HPDE6-E6E7 (cell line): ENCODE data around the gene TCF7.

Source experiments
- DNase-seq: peaks from one replicate; pipeline ENCODE4 v3.0.0; 2011; ENCODE audit warnings: missing footprints; ENCODE audit errors: extremely low spot score

The TCF7 gene

DNA sequence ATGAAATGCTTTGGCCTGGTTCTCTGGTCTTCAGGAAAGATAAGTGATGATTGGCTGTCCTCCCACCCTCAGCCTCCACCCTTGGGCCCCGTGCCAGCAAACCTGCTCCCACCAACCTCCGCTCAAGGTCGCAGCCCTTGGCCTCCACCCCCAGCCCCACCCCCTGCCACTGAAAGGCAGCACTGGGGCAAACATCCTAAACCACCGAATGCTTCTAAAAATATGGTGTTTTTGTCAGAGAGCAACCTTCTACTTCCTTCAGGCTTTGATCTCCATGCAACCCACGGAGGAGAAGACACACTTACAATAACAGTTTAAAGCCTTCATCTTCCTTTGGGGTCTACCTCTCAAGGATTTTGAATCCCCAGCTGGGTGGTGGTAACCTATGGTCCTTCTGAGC is 24.0 kb upstream of the TCF7 start:
- DNase-seq: no peak

DNA sequence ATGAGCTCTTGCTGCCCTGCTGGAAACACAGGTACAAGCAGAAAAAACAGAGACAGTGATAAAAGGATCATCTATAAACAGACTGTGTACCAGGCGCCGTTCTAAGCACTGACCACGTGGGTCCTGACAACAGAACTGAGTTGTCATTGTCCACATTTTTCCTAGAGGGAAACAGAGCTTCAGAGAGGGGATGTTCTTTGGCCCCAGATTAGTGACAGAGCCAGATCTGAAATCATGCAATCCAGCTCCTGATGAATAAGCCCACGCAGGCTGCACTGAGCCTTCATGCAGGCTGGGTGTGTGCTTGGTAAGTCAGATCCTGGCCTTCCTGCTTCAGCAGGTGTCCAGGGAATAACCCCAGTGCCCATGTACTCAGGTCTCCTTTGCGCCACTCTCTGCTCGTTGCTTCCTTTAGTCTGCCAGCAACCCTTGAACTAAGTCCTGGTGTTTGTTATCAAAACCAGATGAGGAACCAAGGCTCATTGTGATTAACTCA is 22.8 kb upstream of the TCF7 start:
- no peak for DNase-seq

DNA sequence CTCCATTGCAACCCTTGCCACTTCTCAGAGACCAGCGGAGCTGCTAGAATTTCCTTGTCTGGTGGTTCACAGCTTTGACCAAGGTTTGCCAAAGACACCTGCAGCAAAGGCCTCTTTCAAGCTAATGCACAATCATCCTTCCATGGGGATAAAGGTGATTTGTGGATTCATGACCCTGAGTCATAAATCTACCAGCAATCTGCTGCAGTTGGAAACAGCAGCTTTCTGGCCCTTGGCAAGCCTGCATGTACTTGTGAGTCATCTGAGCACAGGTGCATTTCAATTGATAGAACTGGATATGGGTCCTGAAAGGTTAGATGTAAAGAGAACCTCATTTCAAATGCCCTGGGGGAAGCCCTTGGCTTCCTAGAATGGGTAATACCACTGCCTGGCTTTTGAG is 21.6 kb upstream of the TCF7 start:
- DNase-seq: peak; percentile 74

DNA sequence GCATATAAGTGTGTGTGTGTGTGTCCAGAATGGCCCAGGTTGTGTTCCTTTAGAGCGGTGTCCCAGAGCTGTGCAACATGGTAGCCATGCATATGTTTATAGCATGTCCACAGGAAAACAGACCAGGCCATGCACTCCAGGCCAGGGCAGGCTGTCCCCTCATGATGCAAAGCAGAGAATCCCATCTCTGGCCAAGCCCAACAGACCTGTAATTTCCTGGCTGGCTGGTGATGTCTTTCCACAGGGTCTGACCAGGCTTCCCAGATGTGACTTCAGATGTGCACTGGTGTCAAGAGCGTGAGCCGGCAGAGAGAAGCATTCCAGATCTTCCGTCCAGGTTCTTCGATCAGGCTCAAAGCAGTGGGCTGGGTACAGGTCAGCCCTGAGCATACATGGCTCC is 21.1 kb upstream of the TCF7 start:
- DNase-seq: no peak

DNA sequence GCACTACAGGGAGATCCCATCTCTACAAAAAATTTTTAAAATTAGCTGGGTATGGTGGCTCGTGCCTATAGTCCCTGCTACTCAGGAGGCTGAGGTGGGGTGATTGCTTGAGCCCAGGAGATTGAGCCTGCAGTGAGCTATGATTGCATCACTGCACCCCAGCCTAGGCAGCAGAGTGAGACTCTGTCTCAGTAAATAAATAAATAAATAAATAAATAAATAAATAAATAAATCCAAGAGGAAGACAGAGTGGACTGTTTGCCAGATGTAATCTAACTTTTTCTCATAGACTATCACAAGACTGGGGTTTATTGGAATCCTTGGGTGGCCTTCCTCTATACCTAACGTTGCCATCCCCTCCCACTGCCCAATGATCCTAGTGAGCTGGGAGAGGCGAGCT is 19.2 kb upstream of the TCF7 start:
- DNase-seq: no peak

DNA sequence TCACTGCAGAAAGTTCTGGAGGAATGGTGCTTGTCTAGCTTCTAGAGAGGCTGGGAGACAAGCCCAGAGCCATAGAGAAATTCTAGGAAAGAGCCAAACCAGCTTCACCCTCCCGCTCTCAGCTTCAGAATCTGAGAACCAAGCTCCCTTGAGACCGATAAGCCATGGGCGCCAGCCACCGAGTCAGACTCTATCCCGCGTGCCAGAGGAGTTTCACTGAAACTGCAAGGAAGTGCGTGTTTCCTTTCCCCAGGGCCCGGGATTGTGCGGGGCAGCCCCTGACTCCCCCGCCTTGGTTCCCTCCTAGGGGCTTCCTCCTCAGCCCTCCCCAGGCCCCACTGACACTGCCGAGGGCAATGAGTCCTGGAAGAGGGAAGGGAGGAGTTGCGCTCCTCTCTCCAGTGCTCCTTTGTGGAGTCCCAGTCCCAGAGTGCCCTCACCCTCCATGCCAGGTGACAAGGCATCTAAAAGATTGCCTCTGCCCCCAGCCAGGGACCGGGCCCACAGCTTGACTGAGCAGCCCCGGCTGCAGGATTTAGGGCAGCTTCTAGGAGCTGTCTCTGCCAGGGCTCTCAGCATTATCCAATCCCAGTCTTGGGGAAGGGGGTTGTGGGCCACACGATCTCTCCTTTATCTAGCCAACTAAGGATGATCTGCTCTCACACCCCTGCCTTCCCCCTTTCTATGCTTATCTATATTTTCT is 18.4 kb upstream of the TCF7 start:
- DNase-seq: no peak

DNA sequence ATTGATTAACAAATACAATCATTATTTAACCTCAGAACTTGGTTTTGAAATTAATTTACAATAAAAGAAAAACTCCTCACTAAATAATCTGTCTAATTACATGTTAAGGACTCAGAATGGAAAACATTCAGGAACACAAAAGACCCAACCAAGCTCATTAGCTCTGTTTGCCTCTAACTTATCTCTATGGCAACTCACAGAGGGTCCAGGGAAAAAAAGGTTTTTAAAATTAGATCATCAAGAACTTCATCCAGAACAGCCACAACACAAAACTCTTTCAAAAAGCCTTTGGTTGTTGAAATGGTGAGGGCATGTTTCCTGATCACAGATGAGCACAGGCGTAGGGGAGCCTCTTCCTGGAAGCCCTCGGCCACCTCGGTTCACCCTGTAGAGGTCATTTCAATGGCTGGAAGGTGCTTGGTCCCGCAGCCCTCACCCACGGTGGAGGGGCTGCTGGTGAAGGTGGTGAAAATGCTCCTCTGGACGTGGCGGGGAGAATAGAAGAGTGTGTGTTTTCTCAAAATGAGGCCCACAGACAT is 17.2 kb upstream of the TCF7 start:
- no peak for DNase-seq

DNA sequence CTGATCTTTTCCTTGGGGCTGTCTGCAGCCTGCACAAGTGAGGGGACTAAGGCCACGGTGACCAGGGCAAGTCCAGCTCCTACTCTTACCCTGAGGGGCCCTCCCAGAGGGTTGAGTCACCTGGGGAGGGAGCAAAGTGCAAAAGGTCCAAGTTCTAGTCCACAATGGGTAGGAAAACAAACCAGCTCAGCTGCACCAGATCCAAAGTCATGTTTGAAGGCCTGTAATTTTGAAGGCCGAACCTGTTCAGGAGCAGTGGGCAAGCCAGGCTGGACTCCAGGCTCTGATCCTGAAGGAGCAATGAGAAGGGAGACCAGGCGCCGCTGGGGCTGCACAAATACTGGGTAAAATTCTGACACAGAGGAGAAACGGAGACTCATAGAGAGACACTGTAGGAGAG is 15.8 kb upstream of the TCF7 start:
- DNase-seq: no peak

DNA sequence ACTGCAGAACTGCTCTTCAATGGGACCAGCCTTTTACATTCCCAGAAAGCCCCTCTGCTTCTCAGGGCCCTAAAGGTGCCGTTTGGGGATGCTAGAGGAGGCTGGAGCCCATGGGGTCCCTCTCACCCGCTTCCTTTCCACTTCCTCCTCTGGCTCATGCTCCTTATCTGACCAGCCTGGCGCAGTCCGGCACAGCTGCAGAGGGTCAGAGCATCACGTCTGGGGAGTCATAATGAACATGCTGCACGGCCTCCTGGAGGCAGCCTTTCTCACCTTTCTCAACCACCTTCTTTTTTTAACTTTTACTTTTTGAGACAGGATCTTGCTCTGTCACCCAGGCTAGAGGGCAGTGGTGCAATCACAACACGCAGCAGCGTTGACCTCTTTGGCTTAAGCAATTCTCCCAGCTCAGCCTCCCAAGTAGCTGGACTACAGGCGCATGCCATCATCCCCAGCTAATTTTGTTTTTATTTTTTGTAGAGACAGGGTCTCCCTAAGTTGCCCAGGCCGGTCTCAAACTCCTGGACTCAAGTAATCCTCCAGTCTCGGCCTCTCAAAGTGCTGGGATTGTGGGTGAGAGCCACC is 15.1 kb upstream of the TCF7 start:
- DNase-seq: no peak

DNA sequence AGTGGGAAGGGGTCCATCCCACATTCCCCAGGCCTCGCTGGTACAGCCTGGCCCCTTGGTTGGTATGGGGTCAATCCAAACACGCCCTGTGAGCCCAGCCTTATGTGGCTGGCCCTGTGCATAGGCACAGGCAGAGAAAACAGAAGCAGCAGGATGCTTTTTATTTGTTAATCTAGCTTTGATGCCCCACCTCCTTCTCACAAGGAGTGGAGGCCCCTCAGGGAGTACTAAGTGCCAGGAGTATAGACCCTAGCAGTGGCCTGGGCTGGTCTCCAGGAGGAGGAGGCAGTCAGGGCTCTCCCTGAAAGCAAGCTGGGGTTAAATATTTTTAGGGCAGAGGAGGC is 14.6 kb upstream of the TCF7 start:
- DNase-seq: no peak

DNA sequence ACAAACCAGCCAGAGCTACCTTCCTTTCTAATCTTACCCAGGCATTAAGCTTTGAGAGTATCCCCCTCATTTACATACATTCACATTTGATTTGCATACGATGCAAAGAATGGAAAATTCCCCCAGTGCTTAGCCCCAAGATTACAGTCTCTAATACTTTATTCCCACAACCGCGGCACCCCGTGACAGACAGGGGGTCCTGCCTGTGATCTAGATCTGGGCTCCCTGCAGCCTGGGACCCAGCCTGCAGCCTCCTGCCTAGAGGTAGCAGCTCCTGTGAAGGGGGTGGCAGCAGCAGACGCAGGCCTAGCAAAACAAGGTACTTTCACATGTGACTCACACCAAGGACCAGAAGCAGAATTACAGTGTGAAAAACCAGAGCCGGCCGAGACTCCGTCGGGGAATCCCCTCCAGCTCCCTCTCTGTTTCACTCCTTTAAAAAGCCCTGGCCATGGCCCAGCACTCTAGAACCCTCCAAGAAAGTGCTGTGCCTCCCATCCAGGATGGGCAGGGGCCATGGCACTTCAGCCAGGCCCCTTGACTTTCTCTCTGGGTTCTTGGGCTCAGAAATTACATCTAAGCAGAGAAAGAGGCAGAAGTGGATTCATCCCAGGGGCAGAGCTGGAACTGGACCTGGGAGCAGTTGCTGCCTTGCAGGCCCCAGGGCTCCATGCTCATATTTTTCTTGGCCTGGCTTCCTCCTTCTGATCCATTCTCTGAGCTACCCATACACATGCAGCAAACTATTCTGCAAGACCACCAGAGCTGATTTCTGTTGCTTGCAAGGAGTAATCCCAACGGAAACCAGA is 14.0 kb upstream of the TCF7 start:
- DNase-seq: peak; percentile 87

DNA sequence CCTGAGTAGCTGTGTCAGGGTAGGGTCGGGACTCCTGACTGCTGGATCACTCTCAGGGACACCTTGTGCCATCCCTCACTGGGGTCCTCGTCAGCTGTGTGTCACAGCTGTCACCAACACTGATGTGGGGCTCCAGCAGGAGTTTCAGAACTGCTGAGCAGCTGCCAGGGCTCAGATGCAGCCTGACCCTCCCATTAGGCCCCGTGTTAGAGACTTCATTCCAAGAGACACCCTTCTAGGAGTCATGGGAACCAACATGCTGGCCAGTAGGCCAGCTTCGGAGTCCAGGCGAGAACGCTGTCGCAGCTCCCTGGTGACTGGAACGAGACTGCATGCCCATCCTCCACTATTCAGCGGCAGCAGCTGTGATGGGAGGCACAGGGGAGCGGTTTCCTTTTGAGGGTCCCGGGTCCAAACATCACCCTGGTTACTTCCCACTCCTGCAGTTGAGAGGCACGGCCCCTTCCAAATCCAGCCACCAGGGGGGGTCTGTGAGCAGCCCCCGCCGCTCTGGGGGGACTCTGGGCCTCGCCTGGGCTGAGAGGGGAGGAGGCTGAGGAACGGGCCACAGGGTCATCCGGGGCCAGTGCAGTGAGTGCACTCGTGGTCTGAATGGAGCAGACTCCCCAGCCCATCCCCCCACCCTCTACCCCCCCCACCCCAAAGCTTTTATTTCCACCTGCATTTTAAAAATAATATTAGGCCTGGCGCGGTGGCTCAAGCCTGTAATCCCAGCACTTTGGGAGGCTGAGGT is 12.6 kb upstream of the TCF7 start:
- DNase-seq: peak; percentile 49

DNA sequence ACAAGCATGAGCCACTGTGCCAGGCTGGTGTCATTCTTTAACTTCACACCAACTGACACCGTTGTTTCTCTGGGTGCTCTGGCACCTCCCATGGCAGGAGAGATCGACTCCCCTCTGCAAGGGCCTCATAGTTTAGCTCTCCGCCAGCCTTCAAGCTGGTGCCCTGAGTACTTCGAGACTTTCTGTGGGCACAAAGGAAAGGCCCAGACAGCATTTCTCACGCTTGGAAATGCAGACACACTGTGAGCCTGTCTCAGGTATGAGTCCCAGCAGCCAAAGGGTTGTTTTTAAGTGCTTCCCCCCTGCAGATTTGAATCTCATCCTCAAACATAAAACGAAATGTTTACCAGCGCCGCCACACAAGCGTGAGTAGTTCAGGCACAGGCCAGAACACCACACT is 11.1 kb upstream of the TCF7 start:
- DNase-seq: no peak

DNA sequence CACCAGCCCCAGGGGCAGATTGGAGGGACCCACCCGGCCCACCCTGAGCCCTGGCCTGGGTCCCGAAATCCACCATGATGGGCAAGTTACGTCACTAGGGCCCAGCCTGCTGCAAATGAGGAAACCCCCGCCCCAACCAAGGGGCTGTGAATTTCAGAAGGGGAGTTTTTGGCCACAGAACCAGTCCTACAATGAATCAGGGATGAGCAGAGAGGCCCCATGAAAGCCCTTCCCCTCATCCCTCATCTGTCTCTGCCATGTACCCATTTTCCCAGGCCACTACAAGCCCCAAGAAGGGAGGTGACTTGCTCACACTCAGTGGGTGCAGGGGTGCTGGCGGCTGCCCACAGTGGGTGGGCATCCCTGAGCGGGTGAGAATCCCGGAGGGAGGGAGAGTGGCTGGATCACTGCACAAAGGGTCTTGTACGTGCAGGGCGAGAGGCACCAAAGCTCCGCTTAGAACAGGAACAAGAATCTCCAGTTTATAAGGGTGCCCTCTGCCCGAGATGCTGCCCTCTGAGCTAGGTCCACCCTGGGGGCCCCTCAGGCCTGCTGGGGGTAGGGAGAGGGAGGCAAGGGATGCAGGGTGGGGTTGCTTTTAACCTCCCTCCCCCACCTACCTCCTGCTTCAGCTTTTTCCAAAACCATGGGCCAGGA is 10.4 kb upstream of the TCF7 start:
- no peak for DNase-seq

DNA sequence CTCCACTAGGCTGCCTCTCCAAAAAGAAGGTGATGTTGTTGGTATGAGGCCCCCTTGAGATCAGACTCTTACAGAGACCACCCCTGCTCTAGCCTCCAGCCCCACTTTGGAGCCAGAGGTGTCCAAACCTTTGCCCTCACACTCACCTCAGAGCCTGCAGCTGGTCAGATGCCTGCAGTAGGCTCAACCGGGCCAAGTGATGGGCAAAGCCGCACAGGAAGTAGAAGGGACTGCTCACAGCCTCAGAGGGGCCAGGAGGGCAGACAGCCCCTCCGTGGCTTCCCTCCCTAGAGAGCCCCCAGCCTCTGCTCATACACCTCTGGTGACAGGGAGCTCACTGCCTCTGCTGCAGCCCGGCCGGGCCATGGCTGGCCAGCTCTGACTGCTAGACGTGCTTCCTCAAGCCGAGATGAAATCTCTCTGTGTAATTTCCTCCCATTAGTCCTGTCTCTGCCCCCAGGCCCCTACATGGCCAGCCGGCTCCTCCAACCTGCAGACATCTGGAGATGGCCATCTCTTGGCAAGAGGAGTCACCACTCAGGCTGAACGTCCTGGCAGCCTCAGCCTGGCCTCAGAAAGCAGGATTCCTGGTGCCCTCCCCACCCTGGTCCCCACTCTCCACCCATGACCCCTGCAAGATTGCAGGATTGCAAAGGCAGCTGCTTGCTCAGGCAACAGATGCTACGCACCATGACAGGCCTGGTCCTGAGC is 7.3 kb upstream of the TCF7 start:
- DNase-seq: no peak

DNA sequence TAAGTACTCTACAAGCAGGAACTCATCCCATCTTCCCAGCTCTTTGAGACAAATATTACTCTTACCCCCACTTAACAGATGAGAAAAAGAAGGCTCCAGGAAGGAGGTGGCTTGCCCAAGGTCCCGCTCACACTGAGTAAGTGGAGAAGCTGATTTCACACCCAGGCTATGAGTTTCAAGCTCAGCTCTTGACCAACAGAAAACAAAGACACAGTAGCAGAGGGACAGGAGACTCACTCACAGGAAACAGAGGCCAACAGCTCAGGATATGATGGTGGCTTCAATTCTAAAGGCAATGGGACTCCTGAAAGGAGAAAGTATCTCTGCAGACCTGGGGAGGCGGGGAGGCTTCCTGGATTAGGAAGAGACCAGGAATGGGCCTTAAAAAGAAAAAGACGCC is 6.7 kb upstream of the TCF7 start:
- DNase-seq: no peak

DNA sequence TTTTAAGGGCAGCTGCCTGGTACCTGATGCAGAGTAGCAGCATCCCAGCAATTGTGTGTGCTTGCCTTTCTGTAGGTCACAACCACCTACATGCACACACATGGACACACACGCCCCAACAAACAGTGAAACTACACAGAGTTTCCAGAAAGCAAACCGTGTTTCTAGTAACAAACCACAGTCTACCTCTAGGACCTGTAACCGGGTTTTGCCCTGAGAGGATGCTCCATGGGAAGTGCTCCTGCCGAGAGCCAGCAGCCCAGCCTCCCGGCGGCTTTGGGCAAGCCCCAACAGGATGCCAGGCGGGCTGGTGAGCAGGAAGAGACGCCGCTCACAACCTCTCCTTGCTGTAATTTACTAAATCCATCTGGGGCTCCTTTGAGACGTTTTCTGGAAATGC is 4.1 kb upstream of the TCF7 start:
- peak; percentile 87 for DNase-seq

DNA sequence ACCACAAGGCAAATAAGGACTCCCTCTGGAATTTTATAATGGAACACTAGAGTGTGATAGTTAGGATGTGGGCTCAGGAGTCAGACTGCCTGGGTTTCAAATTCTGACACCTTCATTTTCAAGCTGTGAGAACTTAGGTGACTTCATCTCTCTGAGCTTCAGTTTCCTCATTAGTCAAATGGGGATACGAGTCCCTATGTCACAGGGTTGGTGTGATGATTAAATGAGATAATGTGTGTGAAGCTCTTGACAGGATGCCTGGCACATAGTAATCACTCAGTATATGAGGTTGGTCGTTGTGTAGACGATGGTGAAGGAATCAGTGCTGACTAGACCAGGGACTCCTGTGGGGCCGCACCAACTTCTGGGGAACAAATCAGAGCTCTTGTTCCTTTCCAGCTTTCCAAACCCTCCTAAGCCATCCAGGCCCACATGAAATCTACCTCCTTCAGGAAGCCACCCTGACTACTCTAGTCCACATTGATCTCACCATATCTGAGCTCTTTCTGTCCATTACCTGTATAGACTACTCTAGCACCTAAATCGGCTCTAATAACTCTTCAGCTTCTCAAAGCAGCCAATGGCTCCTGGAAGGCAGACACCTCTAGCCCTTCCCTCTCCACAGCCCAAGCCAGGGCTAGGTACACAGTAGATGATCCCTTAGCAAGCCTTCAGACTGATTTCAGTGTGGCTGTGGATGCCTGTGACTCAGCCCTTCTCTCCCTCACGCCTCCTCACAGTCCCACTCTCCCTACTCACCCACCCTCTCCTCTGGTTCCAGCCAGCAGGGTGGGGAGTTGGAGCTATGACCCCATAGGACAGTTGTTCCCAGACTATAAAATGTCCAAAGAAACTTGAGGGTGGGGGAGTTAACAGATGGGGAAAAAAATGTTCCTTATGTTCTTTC is 2.5 kb upstream of the TCF7 start:
- no peak for DNase-seq

DNA sequence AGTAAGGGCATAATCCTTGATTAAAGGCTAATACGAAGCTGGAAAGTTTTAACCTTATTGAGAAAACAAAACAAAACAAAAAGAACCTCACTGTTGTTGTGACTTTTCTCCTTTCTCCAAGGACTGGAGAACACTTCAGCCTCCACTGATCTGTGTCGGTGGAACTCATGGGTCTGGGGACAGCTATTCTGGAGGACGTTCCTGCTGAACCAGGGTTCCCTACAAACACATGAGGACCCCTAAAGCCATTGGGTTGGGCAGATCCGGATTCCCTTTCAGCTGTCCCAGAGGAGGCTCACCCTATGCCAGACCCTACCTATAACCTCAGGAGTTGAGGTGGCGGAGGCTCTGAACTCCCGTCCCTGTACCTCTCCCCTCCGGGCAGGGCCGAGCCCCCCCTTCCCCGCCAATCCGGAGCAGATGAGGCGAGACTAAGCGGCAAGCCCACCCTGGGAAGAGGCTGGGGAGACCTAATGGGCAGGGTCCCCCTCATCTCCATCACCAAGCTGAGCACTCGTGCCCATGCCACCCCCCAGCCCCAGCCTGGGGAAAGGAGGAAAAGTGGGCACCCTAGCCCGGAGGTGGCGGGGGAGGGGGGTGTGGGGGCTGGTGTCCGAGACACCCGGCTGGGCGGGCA is 1.6 kb upstream of the TCF7 start:
- DNase-seq: no peak
